HG03432 (cell line): ENCODE results near the gene OTULIN.

Source experiments
- ATAC-seq: cut with Tn5 transposase; IDR thresholded peaks from one replicate; pipeline ENCODE4 v1.9.1; 2021; ENCODE audit warnings: mild to moderate bottlenecking, moderate library complexity; ENCODE audit not compliant: unreplicated experiment

Gene OTULIN

DNA sequence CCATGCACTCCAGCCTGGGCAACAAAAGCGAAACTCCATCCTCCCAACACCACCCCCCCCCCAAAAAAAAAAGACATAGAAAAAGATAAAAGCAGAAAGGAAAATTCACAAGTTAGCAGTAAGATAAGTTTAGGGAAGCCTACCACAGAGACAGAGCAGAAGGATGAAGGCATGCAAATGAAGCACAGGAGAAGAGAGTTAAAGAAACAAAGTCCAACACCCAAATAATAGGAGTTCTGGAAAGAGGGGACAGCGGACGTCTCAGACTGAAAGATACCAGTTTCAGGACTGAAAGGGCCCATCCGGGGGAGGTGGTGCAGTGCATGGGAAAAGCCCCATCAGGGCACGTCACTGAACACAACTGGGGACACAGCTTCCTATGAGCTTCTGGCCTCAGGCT, 54.3 kb downstream of the OTULIN start:
- no peak for ATAC-seq

DNA sequence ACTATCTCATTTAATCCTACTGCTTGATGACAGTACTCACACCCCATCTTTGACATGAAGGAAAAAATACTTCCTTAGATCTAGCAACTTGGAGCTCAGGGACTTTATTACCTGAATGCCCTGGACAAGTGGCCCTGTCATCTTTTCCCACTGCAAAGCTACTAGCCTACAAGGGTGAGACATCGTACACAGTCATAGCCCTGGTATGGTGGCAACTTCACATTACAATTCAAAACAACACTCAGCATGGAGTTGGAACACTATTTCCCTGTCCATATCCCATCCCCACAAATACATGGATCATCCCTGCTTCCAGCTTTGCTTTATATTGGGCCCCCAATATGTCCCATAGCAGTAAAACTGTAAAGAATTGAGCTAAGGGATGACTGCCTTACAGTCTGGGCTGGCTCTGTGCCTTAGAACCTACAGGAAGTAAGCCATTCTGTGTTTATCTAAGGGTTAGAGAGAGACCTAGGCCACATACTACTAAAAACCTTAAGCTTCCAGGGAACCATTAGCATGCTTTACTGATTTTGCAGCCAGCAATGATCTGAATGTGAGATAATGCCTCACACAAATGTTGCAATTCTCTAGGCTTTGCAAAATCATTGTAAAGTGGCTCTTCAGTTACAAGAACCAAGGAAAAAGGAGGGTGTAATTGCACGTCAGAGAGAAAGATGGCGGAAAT, 55.9 kb downstream of the OTULIN start:
- ATAC-seq: no peak

DNA sequence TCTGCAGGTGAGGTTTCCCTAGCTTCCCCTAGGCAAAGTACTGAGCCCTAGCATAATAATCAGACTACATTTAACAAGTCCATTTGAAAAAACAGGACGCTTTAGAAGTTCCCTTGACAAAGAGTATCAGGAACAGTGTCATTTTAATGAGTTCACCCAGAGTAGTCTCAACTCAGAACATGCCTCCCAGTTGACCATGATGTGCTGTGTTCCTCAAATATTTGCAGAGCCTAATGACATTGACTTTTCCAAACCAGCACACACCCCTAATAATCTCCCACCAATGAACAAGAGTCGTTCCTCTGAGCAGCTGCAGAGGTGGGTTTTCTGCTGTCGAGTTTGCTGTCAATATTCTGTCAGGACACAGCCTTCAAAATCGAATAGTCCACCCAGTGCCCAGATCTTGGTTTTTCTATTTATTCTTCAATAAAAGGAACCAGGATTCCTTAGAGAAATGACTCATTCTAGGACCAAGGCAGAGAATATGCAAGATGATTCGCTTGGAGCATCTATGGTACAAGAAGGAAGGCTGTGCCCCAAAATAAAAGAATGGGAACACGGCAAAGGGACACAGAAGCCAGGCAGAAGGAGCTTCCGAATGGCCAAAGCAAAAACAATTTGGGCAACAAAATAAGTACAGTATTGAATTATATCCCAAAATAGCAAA, 57.6 kb downstream of the OTULIN start:
- ATAC-seq: no peak

DNA sequence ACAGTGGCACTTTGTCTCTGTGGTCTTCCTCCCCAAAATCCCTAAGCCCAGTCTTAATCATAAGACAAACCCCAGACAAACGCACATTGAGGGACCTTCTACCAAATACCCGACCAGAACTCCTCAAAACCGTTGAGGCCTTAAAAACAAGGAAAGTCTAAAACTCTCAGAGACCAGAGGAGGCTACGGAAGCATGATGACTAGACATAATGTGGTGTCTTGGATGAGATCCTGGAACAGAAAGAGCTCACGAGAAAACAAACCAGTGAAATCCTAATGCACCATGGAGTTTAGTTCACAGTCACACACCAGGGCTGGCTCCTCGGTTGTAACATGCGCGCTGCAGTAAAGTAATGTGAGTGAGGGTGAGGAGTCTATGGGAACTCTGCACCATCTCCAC, 58.4 kb downstream of the OTULIN start:
- no peak for ATAC-seq

DNA sequence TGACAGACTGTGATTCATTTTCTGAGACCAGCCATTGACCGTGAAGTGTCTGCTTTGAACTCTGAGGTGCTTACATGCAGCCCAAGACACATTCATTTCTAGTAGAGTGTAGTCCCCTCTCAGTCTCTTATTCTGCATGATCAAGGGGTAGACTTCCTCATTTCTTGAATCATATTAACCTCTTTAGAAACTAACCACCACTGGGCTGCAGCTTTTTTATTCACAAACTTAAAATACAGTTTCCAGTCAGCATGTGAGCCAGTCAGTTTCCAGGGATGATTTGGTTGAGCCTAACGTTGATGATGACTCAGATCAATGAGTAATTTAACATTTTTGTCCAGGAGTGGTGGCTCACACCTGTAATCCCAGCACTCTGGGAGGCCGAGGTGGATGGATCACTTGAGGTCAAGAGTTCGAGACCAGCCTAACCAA, 59.2 kb downstream of the OTULIN start:
- ATAC-seq: no peak

DNA sequence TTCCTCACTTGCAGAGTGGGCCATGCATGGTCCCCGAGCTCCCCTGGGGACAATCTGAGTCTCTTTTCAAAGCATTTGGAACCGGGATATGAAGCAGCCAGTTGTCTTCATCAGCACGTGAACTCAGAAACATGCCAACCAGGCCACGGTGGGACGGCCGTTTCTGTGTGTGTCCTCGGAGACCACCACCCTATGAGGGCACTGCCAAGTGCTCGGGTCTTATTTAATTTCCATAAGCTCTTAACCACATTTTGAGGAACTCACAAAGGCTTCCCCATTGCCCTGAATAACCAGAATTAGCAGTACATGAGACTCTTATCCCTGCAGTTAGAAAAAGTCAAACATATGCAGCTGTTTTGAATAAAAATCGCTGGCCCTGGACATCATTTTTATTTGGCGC, 60.1 kb downstream of the OTULIN start:
- no peak for ATAC-seq

DNA sequence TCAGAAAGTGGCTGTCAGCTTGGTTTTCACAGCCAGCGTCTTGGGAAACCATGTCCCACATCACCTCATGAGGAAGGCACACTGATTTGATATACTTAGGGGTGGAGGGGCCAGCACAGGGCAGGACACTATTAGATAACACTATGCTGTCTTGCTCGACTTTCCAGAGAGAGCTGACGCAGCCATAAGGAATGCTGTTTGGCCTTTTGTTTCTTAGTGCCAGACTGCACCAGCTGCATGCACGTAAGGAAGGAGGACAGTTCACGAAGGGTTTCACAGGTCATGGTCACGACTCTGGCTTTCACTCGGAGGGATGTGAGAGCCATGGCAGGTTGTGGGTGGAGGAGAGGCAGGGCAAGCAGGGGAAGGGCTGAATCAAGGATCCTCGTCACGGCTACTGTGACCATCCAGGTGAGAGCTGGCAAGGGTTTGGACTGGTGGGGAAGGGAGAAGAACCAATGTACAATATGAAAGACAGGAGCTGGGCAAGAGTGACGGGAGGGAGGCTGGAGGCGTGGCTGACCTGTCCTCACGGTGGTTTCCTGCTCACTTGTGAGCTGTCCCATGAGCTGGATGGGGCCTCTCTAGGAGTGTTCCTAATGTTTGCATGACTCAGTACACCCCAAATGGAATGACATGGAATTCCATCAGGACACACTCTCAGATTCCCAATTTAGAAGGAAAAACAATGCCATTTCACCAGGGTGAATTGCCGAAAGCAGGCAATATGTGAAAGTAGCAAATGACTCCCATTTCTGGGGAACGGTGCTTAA, 61.7 kb downstream of the OTULIN start:
- ATAC-seq: no peak

DNA sequence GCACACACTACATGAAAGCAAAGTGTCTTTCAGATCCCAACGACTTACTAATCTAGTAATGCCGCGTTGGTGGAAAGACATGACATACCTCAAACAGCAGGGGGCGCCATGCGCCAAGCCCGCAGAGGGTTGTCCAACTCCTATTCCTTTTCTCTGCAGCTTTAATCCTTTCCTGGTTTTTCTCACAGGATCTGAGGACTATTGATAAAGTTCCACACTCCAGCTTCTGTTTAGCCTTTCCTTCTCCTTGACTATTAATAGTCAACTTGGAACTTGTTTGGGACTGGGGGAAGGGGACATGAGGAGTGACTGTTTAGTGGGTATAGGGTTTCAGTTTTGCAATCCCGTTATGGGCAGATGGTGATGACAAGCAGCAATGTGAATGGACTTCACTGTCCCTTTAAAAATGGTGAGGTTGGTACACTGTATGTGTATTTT, 62.9 kb downstream of the OTULIN start:
- peak; percentile 80 for ATAC-seq

DNA sequence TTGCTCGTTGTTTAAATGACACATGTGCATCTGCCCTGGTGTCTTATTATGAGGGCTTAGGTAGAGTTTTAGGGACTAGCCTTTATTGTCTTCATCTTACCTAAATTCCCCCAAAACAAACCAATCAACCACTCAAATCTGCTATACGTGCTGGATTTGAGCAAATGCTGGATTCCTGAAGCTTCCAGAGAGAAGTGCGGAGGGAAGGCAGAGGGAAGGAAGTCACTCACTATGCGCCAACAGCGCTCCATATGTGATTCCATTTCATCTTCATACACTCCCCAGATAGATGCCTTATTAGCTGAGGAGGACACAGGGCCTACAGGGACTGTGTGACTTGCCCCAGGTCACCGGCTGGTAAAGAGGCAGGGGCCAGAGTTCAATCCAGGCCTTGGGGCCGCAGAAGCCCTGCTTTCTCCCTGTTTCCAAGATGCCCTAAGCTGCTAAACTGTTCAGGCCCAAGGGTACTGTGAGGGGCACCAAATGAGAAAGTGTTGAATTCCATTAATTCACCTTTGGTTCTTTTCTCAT, 63.5 kb downstream of the OTULIN start:
- no peak for ATAC-seq

DNA sequence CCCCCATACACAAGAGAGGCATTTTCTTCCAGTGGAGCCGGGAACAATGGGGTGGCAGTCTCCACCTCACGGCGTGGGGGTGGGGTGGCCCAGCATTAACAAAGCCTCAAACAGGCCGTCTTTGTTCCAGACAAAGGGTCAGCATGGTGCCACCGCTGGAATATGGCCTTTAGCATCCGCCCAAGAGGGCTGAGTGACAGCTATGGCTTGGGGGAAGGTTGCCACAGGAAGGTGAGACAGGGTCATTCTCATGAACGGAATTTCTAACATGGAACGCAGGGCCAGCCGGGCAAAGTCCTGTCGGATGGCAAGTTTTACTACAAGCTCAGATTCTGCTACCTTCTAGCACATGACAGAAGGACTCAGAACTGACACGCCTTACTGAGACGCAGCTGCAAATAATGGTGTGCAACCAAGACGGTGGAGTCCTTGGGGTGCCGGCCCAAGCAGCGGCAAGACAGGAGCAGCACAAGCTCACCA, 64.0 kb downstream of the OTULIN start:
- ATAC-seq: no peak

DNA sequence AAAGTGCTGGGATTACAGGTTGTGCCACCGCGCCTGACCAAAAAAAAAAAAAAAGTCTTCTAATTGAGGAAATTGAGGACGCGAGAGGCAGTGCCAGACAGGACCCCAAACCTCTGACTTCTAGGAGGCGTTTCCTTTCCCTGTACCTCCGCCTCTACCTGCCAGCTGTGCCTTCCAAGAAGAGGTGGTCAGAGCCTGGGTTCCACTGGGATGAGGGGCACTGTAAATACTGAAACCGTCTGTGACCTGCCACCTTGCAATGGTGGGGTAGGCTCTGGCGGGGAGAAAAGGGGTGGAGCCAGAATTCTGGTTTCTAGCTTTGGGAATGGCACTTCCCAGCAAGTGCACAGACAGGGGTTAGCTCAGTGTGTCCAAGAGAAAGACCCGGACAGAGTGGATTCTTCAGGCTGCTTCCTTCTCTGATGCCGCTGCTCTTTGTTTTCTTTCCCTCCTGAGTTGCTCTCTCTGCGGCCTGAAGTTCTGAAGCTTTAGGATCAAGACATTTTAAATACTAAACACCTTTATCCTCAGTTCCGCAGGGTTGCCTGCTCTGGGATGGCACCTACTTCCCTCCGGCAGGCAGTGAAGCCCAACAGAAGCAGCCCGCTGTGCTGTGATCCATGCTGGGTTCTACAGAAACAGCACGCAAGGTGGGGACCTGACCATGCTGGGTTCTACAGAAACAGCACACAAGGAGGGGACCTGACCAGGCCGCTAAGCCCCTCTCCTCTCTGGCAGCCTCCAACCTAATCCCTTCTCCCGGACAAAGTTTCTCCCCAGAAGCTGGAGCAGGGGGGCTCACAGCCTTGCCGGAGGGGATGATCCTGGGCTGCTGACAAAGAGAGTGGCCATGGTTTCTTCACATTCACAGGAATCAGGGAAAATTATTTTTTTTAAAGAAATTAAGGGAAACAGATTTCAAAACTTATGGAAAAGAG, 65.2 kb downstream of the OTULIN start:
- ATAC-seq: no peak

DNA sequence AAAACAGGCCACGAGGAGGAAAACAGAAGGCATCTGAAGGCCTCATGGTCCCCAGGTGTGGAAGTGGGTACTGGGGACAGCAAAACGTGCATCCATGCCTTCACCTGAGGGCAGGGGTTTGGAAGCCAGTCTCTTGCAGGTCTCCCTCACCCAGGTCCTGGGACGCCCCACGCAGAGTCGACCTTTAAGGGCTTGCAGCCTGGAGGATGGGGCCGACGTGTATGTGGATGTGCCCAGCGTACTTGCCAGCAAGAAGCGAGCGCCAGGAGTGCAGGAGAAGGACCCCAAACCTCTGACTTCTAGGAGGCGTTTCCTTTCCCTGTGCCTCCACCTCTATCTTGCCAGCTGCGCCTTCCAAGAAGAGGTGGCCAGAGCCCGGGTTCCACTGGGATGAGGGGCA, 65.9 kb downstream of the OTULIN start:
- no peak for ATAC-seq

DNA sequence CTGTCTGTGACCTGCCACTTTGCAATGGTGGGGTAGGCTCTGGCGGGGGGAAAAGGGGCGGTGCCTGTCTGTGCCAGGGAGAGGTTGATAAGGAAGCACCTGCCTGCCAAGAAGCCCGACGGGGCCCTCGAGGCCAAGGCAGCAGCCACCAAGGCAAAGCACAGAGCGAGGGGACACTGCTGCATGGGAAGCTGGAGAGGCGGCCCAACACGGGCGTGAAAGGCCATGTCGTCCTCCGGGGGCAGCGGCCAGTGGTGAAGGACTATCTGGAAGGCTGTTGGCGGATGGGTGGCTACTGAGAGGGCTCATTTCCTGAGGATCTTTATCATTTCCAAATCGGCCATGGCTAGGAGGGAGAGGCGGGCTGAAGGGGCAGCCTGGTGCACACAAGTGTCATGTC, 66.4 kb downstream of the OTULIN start:
- no peak for ATAC-seq

DNA sequence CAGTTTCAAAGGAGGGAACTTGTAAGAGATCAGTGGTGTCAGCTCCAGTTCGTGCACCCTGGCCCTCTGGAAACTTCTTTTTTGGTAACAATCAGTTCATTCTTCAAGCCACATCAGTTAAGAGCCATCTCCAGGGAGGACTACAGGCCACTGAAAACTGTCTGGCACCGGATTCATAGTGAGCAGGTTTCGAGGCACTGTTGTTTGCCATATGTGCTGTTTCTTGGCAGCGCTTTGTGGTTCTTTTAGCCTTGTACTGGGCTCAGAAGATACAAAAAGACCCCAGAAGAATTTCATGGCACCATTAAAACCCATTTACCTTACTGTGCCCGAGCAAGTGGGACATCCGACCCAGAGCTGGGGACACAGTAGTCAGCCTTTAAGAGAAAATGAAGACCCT, 68.5 kb downstream of the OTULIN start:
- no peak for ATAC-seq

DNA sequence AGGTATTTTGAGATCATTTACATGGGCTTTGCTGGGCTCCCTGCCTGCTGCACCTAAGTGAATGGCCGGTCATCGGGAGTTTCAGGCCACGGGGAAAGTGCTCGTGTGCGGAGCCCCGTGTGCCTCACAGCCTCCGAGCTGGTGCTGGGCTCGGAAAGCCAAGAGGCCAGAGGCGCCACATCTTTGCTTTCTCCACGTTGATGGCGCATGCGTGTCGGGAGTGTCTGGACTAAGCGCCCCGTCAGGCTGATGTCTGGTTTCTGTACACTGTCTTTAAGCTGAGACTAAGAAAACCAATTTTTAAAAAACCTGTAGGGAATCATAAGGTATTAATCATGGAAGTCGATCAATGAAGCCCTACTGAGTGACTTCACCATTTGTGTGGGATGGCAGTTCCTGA, 69.1 kb downstream of the OTULIN start:
- ATAC-seq: no peak

DNA sequence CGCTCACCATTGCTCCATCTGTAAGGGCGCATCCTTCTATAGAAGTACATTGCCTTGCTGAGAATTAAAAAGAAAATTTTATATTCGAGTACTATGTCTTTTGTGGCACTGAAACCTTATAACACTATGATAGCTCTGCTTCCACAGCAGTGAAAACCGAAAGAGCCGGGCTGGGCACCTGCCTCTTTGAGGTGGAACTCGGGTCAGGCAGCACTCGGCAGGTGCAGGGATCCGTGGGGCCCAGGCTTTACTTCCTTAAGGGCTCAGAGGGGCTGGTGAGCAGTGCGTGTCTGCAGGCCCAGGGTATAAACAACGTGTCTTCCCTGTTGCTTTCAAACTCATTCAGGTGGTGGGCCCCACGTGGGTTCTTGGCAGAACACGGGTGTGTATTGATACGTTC, 69.9 kb downstream of the OTULIN start:
- ATAC-seq: no peak

DNA sequence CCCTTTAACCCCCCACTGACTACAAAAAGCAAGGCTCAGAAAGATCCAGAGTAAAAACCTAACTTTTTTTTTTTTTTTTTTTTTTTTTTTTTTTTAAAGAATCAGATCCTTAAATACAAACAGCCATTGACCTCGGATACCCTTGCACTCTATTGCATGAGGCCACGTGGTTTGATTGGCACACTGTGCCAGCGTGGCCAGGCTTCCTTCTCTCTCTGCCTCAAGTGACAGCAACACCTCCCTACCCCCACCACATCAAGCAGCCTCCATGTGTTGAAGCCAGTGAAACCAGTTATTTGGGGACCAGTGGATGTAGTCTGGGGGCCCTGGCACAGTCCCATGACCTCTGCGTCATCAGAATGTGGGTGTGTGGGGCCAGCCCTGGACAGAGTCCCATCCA, 71.4 kb downstream of the OTULIN start:
- ATAC-seq: no peak

DNA sequence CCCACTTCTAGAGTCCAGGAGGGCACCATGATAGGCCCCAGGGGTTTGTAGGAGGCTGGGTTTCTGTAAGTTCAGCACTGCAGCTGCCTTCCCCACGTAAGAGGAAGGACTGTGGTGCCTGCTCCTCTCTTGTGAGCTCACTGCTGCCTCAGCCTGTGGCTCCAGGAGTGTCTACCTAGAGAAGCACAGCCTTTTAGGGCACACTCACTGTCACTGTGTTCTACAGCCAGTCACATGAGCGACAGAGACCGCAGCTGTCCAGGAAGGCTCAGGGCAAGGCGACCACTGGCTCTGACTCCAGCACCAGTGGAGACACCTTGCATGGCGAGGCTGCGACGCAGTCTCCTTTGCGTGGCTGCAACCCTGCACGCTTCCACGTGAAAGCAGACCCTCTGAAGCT, 72.8 kb downstream of the OTULIN start:
- no peak for ATAC-seq

DNA sequence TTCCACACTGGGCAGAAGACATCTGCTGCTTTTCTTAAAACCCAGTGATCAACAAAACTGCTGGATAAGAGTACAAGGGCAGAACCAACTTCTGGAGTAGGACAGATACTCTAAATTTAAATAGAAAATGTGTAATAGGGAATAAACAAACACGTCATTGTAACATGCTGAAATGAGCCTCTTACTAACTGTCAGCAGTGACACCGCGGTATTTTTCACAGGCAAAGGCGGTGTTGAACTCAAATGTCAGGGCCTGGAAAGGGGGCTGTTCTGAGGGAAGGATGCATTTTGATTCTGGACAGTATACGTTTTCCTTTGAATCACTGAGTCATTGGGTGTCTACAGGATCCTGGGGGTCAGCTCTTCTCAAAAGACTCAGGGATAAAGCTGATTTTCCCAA, 73.5 kb downstream of the OTULIN start:
- no peak for ATAC-seq

DNA sequence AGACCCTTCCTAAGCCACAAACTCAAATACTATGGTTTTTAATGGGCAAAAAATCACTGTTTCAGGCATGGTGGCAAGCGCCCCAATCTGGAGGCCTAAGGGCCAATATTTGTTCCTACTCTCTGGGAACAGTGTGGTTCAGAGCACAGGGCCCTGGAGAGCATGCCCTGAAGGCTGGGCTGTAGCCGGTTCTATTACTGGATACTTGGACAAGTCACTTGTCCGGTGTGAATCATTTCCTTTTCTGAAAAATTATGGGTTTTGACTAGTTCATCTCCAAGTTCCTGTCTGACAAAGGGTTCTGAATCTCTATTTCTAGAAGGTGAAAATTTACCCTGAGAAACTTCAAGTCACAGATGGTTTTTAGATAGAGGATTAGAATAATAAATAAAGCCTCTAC, 75.0 kb downstream of the OTULIN start:
- ATAC-seq: no peak

DNA sequence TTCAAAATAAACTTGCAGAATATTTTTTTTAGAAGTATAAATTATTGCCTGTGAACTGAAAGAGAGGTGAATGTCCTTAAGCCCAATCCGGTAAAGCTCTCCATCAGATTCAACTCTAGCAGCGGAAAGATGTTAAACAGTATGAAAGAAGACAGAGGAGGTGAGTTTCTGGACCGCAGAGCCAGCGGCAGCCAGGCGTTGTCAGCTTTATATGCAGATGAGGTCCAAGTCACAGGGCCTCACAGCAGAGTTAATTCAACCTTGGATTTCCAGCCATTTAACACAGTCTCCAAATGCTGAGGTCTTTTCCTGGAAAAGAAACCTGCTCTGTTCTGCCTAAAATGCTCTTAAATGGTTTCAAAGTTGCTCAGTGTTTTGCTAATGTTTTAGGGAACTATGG, 75.5 kb downstream of the OTULIN start:
- no peak for ATAC-seq
